HepG2 (cell line): Measurements from ENCODE around the gene FEM1B. TPM values are rescaled to one million over a fixed set of nuclear protein-coding genes. Genes with fewer than 3 reads are reported as not detected.

Experiments
- CBX2 ChIP-seq, 2 experiments: fragments of 200-600 bp in 1 of 2; sonication (generic); formaldehyde crosslinking in 1 of 2; IDR thresholded peaks; 2 replicates each; pipeline versions ENCODE4 v1.7.0 to v1.8.1; 2018 to 2022; ENCODE audit warnings: low read depth in 2 of 2, low read length in 1 of 2, mild to moderate bottlenecking in 1 of 2, missing genetic modification reagents in 1 of 2
- ETV6 ChIP-seq: sonication (generic); formaldehyde crosslinking; conservative IDR thresholded peaks from 2 replicates; pipeline ENCODE4 v1.4.0; 2020; ENCODE audit warnings: missing genetic modification reagents
- GTF2F1 ChIP-seq: fragments of 150-350 bp; IDR thresholded peaks from 2 replicates; pipeline ENCODE4 v1.6.1; 2014; ENCODE audit warnings: low read length
- IKZF1 ChIP-seq: fragments of 450-650 bp; IDR thresholded peaks from 2 replicates; pipeline ENCODE4 v1.7.1; 2016
- KLF9 ChIP-seq: IDR thresholded peaks from 2 replicates; pipeline ENCODE4 v1.6.1; 2016; ENCODE audit warnings: low read depth
- NFATC3 ChIP-seq: sonication (generic); formaldehyde crosslinking; IDR thresholded peaks from 2 replicates; pipeline ENCODE4 v1.5.1; 2020; ENCODE audit warnings: mild to moderate bottlenecking, missing genetic modification reagents
- SKI ChIP-seq: fragments of 450-650 bp; IDR thresholded peaks from one replicate; pipeline ENCODE4 v1.6.1; 2018; ENCODE audit warnings: mild to moderate bottlenecking; ENCODE audit not compliant: partially characterized antibody
- SNAPC4 ChIP-seq: sonication (generic); formaldehyde crosslinking; IDR thresholded peaks from 2 replicates; pipeline ENCODE4 v1.4.0; 2020; ENCODE audit warnings: mild to moderate bottlenecking, missing genetic modification reagents
- SRY ChIP-seq: sonication (generic); formaldehyde crosslinking; IDR thresholded peaks from 2 replicates; pipeline ENCODE4 v1.8.0; 2022; ENCODE audit warnings: mild to moderate bottlenecking, missing genetic modification reagents
- TAF1 ChIP-seq: sonication (generic); formaldehyde crosslinking; IDR thresholded peaks from 2 replicates; pipeline ENCODE4 v1.4.0; 2020; ENCODE audit warnings: missing genetic modification reagents
- TCF7 ChIP-seq: sonication (generic); IDR thresholded peaks from 2 replicates; pipeline ENCODE4 v1.6.1; 2016; ENCODE audit warnings: antibody characterized with exemption, low read depth
- TSC22D2 ChIP-seq: sonication (generic); formaldehyde crosslinking; IDR thresholded peaks from 2 replicates; pipeline ENCODE4 v1.5.1; 2020; ENCODE audit warnings: missing genetic modification reagents, mild to moderate bottlenecking, borderline replicate concordance
- XRCC5 ChIP-seq: fragments of 200-400 bp; formaldehyde crosslinking; optimal IDR thresholded peaks from 2 replicates; pipeline ENCODE3; 2017; ENCODE audit warnings: mild to moderate bottlenecking, low read length
- ZFP37 ChIP-seq: sonication (generic); formaldehyde crosslinking; IDR thresholded peaks from 2 replicates; pipeline ENCODE4 v1.4.0; 2020; ENCODE audit warnings: missing genetic modification reagents, borderline replicate concordance
- ZMYM3 ChIP-seq: sonication (generic); formaldehyde crosslinking; IDR thresholded peaks from 2 replicates; pipeline ENCODE4 v1.5.1; 2020; ENCODE audit warnings: mild to moderate bottlenecking, missing genetic modification reagents
- ZNF235 ChIP-seq: sonication (generic); formaldehyde crosslinking; IDR thresholded peaks from 2 replicates; pipeline ENCODE4 v1.8.1; 2023; ENCODE audit warnings: mild to moderate bottlenecking, missing genetic modification reagents, borderline replicate concordance
- ZNF264 ChIP-seq: sonication (generic); formaldehyde crosslinking; IDR thresholded peaks from 2 replicates; pipeline ENCODE4 v1.4.0; 2020; ENCODE audit warnings: missing genetic modification reagents
- ZNF598 ChIP-seq: sonication (generic); formaldehyde crosslinking; IDR thresholded peaks from 2 replicates; pipeline ENCODE4 v1.5.1; 2020; ENCODE audit warnings: mild to moderate bottlenecking, missing genetic modification reagents, borderline replicate concordance
- ZNF619 ChIP-seq: sonication (generic); formaldehyde crosslinking; IDR thresholded peaks from 2 replicates; pipeline ENCODE4 v1.4.0; 2020; ENCODE audit warnings: mild to moderate bottlenecking, missing genetic modification reagents
- ZNF703 ChIP-seq: sonication (generic); formaldehyde crosslinking; IDR thresholded peaks from 2 replicates; pipeline ENCODE4 v1.5.1; 2020; ENCODE audit warnings: missing genetic modification reagents, mild to moderate bottlenecking, moderate library complexity, borderline replicate concordance
- ZNF740 ChIP-seq: sonication (generic); formaldehyde crosslinking; IDR thresholded peaks from 2 replicates; pipeline ENCODE4 v1.4.0; 2020; ENCODE audit warnings: missing genetic modification reagents
- ZNF788 ChIP-seq: sonication (generic); formaldehyde crosslinking; IDR thresholded peaks from 2 replicates; pipeline ENCODE4 v1.5.0; 2020; ENCODE audit warnings: mild to moderate bottlenecking, missing genetic modification reagents, borderline replicate concordance
- ZSCAN25 ChIP-seq: sonication (generic); formaldehyde crosslinking; IDR thresholded peaks from 2 replicates; pipeline ENCODE4 v1.8.0; 2022; ENCODE audit warnings: mild to moderate bottlenecking, missing genetic modification reagents
- ZSCAN5A ChIP-seq: sonication (generic); formaldehyde crosslinking; IDR thresholded peaks from 2 replicates; pipeline ENCODE4 v1.8.0; 2022; ENCODE audit warnings: mild to moderate bottlenecking, missing genetic modification reagents, borderline replicate concordance
- polyA plus RNA-seq, 8 experiments: library from polyadenylated mRNA; depleted of rRNA in 3 of 8; stranded (reverse) in 7 of 8; unstranded in 1 of 8; fragments of >200 nt; fragmentation: Illumina TruSeq in 4 of 8; extraction: Trizol in 4 of 8; gene quantifications; 2 replicates each; pipeline versions ENCODE4 v1.2.1 to v1.2.3, GENCODE V29; 2011 to 2016; ENCODE audit warnings: low read depth in 4 of 8, missing spikeins in 1 of 8, mixed read lengths in 1 of 8; ENCODE audit not compliant: insufficient read depth in 1 of 8
- total RNA-seq, 5 experiments: library from RNA; depleted of rRNA; stranded (reverse); fragments of >200 nt; fragmentation: Illumina TruSeq; extraction: Trizol; gene quantifications; 2 replicates each; pipeline ENCODE4 v1.2.3, GENCODE V29; 2016; ENCODE audit warnings: low read depth in 1 of 5

FEM1B gene
- total and polyA plus RNA-seq, 2 of the 13 experiments (the other 11 are each of a cell fraction or from before 2014, with no cell fraction given) = 38.1 to 40.0 TPM

- TF ChIP-seq SNAPC4 (CRISPR knock-in tag) (peak; percentile 62; the same call in 1 of the 2 replicates), XRCC5 (peak; percentile 67), KLF9 (CRISPR knock-in tag) (no peak), TCF7 (no peak), ZNF788 (CRISPR knock-in tag) (peak; percentile 64; the same call in 1 of the 2 replicates), NFATC3 (CRISPR knock-in tag) (no peak; the same call in none of the 2 replicates), ZNF740 (CRISPR knock-in tag) (0 out of 2 replicates have a peak, but pooled peaks have one; percentile 70), SRY (CRISPR knock-in tag) (no peak; the same call in 1 of the 2 replicates), ZSCAN25 (CRISPR knock-in tag) (0 out of 2 replicates have a peak, but pooled peaks have one; percentile 57), SKI (peak; percentile 47), TAF1 (CRISPR knock-in tag) (peak; percentile 88), ZSCAN5A (CRISPR knock-in tag) (peak; percentile 81; the same call in 1 of the 2 replicates), ZFP37 (CRISPR knock-in tag) (peak; percentile 87), ZNF703 (no peak; the same call in none of the 2 replicates), ETV6 (CRISPR knock-in tag) (peak; percentile 45), ZMYM3 (CRISPR knock-in tag) (peak; percentile 82), ZNF235 (CRISPR knock-in tag) (peak; percentile 72; the same call in 1 of the 2 replicates), ZNF598 (CRISPR knock-in tag) (peak; percentile 94; the same call in 1 of the 2 replicates), IKZF1 (no peak), GTF2F1 (peak; percentile 71; the same call in 1 of the 2 replicates), ZNF264 (peak; percentile 93), TSC22D2 (peak; percentile 27; the same call in 1 of the 2 replicates), ZNF619 (CRISPR knock-in tag) (peak; percentile 77; the same call in 1 of the 2 replicates), CBX2 (IDR thresholded peaks at IDR 0.05; ENCODE audit: low read depth, low read length) (no peak), CBX2 (CRISPR knock-in tag; IDR thresholded peaks at IDR 0.05; ENCODE audit: low read depth) (no peak)
Measured at GRCh38 chr15:68277603-68278344, at the start of gene FEM1B (continued).
